Upper lobe of left lung (tissue), 6 donors: ENCODE measurements around the gene TERT. TPM values are rescaled to one million over a fixed set of nuclear protein-coding genes. Genes with fewer than 3 reads are reported as not detected.
A peak's percentile ranks its signal among the peaks of the same experiment; 100 is the strongest.

Source experiments
- ATAC-seq, 2 donors: fragments of 200-7000 bp; cut with Tn5 transposase; one replicate each; pipeline ENCODE4 v1.9.1; 2022; ENCODE audit warnings: mild to moderate bottlenecking in 2 of 2, moderate library complexity in 2 of 2; ENCODE audit not compliant: low FRiP score in 2 of 2
- DNase-seq, 2 donors: peaks; one replicate each; pipeline ENCODE4 v3.0.0-alpha.2; 2019 to 2020
- H3K27ac ChIP-seq, 4 donors: fragments of 200-600 bp; sonication (generic); one replicate each; pipeline ENCODE4 v1.5.1; 2016 to 2019
- H3K27me3 ChIP-seq, 4 donors: fragments of 200-600 bp; sonication (generic); one replicate each; pipeline ENCODE4 v1.5.1; 2017 to 2019
- H3K36me3 ChIP-seq, 4 donors: fragments of 200-600 bp; sonication (generic); one replicate each; pipeline ENCODE4 v1.5.1; 2016 to 2019
- H3K4me1 ChIP-seq, 4 donors: fragments of 200-600 bp; sonication (generic); one replicate each; pipeline ENCODE4 v1.5.1; 2018 to 2019
- H3K4me3 ChIP-seq, 4 donors: fragments of 200-600 bp; sonication (generic); one replicate each; pipeline ENCODE4 v1.5.1; 2017 to 2019; ENCODE audit warnings: mild to moderate bottlenecking in 2 of 4, moderate library complexity in 1 of 4
- H3K9me3 ChIP-seq, 4 donors: fragments of 200-600 bp; sonication (generic); one replicate each; pipeline ENCODE4 v1.5.1; 2018 to 2019
- CTCF ChIP-seq, 6 experiments: fragments of 450-650 bp in 4 of 6; fragments of 200-600 bp in 2 of 6; sonication (generic) in 2 of 6; IDR thresholded peaks; one replicate each; pipeline ENCODE4 v1.5.1; 2016 to 2019; ENCODE audit warnings: antibody characterized with exemption in 6 of 6
- EP300 ChIP-seq, 4 donors: sonication (generic); formaldehyde crosslinking; IDR thresholded peaks; one replicate each; pipeline ENCODE4 v1.5.1; 2017; ENCODE audit warnings: antibody characterized with exemption in 4 of 4, control low read depth in 2 of 4
- POLR2A ChIP-seq, 4 donors: fragments of 450-650 bp; IDR thresholded peaks; one replicate each; pipeline ENCODE4 v1.5.1; 2016 to 2017; ENCODE audit warnings: antibody characterized with exemption in 4 of 4, mild to moderate bottlenecking in 2 of 4
- POLR2AphosphoS5 ChIP-seq, 2 donors: sonication (generic); formaldehyde crosslinking; IDR thresholded peaks; one replicate each; pipeline ENCODE4 v1.5.1; 2017; ENCODE audit warnings: antibody characterized with exemption in 2 of 2
- WGBS, 2 donors: methylation state at CpG; one replicate each; pipeline ENCODE4 v1.1.5; 2017 to 2018; 5-methylcytosine and 5-hydroxymethylcytosine counted together
- total RNA-seq, 6 donors: library from RNA; depleted of rRNA in 4 of 6; stranded (reverse); fragments of >200 nt in 4 of 6; gene quantifications; one replicate each; pipeline versions ENCODE4 v1.1.0 to v1.2.1, GENCODE V29; 2016 to 2021
- donor health status: DM: no; HTN: no; CAD: no; lungs with moderate emphysema.
- donor health status: DM: no; HTN: yes; CAD: no; lungs with severe emphysema.

The TERT gene
- total RNA-seq, 6 donors from 2014 or later, result 0.06 to 0.07 TPM; not detected in 4

- ATAC-seq, result no peak
- TF ChIP-seq POLR2AphosphoS5 (IDR thresholded peaks at IDR 0.05), result no peak
- WGBS, 2 donors, result 93 to 95% methylated on average over 23 of the region's 23 CpGs
- Histone ChIP-seq H3K9me3 (no peaks in the 10 kb centered on the region), H3K36me3 (no peaks in the 10 kb centered on the region), H3K27ac (no peak overlapping the region), H3K27me3 (no peaks in the 10 kb centered on the region), H3K4me3 (no peak overlapping the region), H3K4me1 (no peaks in the 10 kb centered on the region)
- no peak for DNase-seq
These were observed 79.4 kb downstream of the TERT start for GRCh38 chr5:1215320-1216096.

GRCh38 chr5:1214936-1215220, 80.0 kb downstream of the TERT start:
- H3K4me3 ChIP-seq, result no peak overlapping the region
- H3K4me1 ChIP-seq, result no peaks in the 10 kb centered on the region
- 70 to 80% methylated on average over 2 of the region's 2 CpGs for WGBS, 2 donors
- no peak overlapping the region for H3K27ac ChIP-seq
- ATAC-seq (no peak), DNase-seq (no peak)
- H3K27me3 ChIP-seq, result no peaks in the 10 kb centered on the region
- no peaks in the 10 kb centered on the region for H3K36me3 ChIP-seq
- TF ChIP-seq POLR2AphosphoS5 (IDR thresholded peaks at IDR 0.05) (no peak), POLR2A (IDR thresholded peaks at IDR 0.05) (no peak), EP300 (IDR thresholded peaks at IDR 0.05) (no peak), CTCF (IDR thresholded peaks at IDR 0.05) (no peak)
- no peaks in the 10 kb centered on the region for H3K9me3 ChIP-seq

- DNase-seq, result peak in 1 of 2 donors; percentile 46
- Histone ChIP-seq H3K36me3 (no peaks in the 10 kb centered on the region), H3K27me3 (no peaks in the 10 kb centered on the region), H3K4me1 (no peaks in the 10 kb centered on the region), H3K4me3 (no peak overlapping the region), H3K9me3 (no peaks in the 10 kb centered on the region), H3K27ac (no peak overlapping the region)
- WGBS, 2 donors, result 75 to 76% methylated on average over 16 to 22 of the region's 22 CpGs
- TF ChIP-seq CTCF (IDR thresholded peaks at IDR 0.05) (no peak), POLR2AphosphoS5 (IDR thresholded peaks at IDR 0.05) (no peak), POLR2A (IDR thresholded peaks at IDR 0.05) (no peak), EP300 (IDR thresholded peaks at IDR 0.05) (no peak)
- no peak for ATAC-seq
These were observed 80.5 kb downstream of the TERT start for GRCh38 chr5:1214163-1214935.

- no peak for ATAC-seq
These were observed 81.2 kb downstream of the TERT start for GRCh38 chr5:1213508-1214162.

More at GRCh38 chr5:1213508-1214162, 81.2 kb downstream of the TERT start:
- no peak overlapping the region for H3K27ac ChIP-seq
- no peak for DNase-seq
- H3K36me3 ChIP-seq, result no peaks in the 10 kb centered on the region
- WGBS, 2 donors, result 89 to 92% methylated on average over 10 to 13 of the region's 25 CpGs
- no peaks in the 10 kb centered on the region for H3K4me1 ChIP-seq
- H3K27me3 ChIP-seq, result no peaks in the 10 kb centered on the region
- H3K4me3 ChIP-seq, result no peak overlapping the region
- no peaks in the 10 kb centered on the region for H3K9me3 ChIP-seq
- TF ChIP-seq POLR2A (IDR thresholded peaks at IDR 0.05), result no peak
- TF ChIP-seq POLR2AphosphoS5 (IDR thresholded peaks at IDR 0.05), result no peak
- TF ChIP-seq EP300 (IDR thresholded peaks at IDR 0.05), result no peak
- TF ChIP-seq CTCF (IDR thresholded peaks at IDR 0.05), result no peak
